Lower leg skin (tissue), 3 donors: Measurements from ENCODE around the gene OSGIN1.

ENCODE experiments used
- POLR2A ChIP-seq, 2 donors: fragments of 450-650 bp; IDR thresholded peaks; one replicate each; pipeline ENCODE4 v1.6.1; 2016 to 2017; ENCODE audit warnings: antibody characterized with exemption in 2 of 2, mild to moderate bottlenecking in 1 of 2, moderate library complexity in 1 of 2
- TF ChIP-seq, protein P1 (sequence below), 3 donors: fragments of 450-650 bp; IDR thresholded peaks; one replicate each; pipeline ENCODE4 v1.5.1; 2016; ENCODE audit warnings: antibody characterized with exemption in 3 of 3, mild to moderate bottlenecking in 3 of 3, moderate library complexity in 2 of 3

- no peak for TF ChIP-seq POLR2A (IDR thresholded peaks at IDR 0.05)
- TF ChIP-seq, protein P1, sequence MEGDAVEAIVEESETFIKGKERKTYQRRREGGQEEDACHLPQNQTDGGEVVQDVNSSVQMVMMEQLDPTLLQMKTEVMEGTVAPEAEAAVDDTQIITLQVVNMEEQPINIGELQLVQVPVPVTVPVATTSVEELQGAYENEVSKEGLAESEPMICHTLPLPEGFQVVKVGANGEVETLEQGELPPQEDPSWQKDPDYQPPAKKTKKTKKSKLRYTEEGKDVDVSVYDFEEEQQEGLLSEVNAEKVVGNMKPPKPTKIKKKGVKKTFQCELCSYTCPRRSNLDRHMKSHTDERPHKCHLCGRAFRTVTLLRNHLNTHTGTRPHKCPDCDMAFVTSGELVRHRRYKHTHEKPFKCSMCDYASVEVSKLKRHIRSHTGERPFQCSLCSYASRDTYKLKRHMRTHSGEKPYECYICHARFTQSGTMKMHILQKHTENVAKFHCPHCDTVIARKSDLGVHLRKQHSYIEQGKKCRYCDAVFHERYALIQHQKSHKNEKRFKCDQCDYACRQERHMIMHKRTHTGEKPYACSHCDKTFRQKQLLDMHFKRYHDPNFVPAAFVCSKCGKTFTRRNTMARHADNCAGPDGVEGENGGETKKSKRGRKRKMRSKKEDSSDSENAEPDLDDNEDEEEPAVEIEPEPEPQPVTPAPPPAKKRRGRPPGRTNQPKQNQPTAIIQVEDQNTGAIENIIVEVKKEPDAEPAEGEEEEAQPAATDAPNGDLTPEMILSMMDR (IDR thresholded peaks at IDR 0.05): no peak
Observed at GRCh38 chr16:84007965-84008364, 54.9 kb downstream of the OSGIN1 start.
